OCI-M2 (cell line): ENCODE data around the gene ZBTB32.

Experiments
- DNase-seq: peaks from one replicate; lab custom pipeline; 2025; ENCODE audit not compliant: unreplicated experiment; lab: John Stamatoyannopoulos, UW

Gene ZBTB32

DNA sequence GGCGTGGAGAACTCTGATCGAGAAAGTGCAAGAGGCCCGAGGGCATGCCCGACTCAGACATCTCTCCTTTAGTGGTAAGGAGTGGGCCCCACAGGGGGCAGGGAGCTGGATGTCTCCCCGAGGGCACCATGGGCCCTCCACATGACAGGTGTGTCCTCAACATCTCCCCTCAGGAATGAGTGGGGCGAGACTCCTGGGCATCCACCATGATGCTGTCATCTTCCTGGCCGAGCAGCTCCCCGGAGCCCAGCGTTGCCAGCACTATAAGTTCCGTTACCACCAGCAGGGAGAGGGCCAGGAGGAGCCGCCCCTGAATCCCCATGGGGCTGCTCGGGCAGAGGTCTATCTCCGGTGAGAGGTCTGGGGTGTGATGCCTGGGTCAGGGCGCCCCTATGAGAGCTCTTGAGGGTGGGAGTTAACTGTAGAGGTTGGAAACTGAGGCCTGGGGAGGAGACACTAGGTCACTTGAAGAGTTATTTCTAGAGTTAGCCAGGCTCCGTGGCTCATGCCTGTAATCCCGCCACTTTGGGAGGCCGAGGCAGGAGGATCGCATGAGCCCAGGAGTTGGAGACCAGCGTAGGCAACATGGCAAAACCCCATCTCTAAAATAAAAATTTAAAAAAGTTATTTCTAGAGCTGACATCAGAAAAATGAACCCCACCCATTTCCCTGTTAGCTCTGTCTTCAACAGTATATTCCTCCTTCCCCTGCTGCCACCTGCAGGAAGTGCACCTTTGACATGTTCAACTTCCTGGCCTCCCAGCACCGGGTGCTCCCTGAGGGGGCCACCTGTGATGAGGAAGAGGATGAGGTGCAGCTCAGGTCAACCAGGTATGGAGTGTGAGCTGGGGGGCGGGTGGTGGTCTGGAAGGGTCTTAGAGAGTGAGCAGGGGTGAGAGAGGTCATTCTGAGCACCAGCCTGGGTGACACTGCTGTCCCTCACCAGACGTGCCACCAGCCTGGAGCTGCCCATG, 32.8 kb downstream of the ZBTB32 start:
- no peak for DNase-seq

DNA sequence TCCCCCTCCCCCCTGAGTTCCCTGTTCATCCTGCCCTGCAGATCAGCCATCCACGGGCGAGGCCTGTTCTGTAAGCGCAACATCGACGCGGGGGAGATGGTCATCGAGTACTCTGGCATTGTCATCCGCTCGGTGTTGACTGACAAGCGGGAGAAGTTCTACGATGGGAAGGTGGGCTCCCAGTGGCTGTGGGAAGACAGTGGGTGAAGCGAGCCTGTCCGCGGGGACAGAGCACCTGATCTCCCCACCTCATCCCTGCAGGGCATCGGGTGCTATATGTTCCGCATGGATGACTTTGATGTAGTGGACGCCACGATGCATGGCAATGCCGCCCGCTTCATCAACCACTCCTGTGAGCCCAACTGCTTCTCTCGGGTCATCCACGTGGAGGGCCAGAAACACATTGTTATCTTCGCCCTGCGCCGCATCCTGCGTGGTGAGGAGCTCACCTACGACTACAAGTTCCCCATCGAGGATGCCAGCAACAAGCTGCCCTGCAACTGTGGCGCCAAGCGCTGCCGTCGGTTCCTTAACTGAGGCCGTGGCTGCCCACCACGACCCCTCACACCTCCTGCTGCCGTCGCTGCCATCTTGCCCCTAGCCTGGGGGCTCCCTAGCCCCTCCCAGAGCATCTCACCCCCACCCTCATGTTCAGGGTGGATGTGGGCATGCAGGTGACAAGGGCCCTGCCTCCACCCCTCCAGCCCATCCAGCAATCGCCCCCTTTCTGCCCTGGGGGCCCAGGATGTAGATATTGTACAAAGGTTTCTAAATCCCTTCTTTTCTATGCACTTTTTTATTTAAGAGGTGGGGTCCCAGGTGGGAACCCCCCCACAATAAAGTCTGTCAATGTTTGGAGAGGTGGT, 33.9 kb downstream of the ZBTB32 start:
- no peak for DNase-seq

DNA sequence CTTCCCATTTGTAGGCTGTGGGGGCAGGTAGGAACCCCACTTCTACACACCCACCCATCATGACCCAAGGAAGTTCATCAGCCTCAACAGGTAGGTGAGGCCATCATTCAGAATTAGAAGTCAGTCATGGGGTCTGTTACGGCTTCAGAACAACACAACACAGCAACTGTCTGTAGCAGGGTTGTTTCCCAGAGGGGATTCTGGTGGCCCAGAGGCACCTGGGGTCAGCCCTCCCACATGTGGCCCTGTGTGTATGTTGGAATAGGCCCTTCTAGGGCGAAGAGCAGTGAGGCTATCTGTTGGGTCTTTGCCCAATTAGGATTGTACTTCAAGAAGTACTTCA, 34.5 kb downstream of the ZBTB32 start:
- no peak for DNase-seq

DNA sequence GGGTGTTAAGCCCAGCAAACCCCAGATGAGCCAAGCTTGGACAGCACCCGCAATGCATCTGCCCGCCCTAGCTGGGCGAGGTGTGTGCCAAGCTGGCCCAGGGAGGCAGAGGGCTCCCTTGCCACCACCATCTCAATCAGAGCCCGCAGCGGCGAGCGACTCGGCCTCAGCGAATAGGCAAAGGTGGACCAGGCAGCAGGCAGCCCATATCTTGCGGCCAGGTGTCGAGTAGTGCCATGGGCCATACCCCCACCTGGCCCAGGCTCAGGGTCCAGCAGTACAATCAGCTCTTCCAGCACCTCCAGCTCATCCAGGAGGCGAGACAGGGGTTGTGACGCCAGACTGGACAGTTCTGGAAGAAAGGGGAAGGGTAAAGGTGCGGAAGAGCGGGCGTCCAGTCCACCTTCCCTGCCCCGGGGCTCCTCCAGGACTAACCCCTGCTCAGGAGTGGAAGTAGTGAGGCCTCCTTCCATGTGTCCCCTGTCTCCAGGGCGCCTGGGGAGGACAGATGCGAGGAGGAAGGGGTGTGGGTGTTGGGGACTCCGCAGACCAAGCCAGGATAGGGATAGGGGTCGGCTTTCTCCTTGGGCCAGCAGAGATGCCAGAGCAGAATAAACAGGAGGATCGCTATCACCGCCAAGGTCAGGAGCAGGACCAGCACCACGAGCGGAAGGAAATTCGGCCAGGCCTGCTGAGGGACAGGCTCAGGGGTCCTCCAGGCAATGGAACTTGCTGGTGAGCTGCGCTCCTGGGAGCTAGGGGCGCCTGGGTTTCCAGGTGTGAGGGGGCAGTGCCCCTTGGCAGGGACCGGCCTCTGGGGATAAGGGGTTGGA, 35.1 kb downstream of the ZBTB32 start:
- no peak for DNase-seq

DNA sequence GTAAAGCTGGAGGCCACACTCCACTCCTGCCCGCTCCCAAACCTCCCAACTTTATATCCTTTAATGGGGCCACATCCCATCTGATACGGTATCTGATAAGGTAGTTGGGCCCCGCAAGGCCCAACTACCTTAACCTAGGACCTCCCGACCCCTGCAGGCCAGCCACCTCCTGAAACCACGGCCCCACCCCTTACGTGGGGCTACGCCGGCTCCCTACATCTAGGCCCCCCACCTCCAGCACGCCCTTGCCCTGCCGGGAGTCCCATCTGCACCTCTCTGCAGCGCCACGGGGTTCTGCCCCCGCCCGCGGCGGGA, 35.7 kb downstream of the ZBTB32 start:
- DNase-seq: no peak

DNA sequence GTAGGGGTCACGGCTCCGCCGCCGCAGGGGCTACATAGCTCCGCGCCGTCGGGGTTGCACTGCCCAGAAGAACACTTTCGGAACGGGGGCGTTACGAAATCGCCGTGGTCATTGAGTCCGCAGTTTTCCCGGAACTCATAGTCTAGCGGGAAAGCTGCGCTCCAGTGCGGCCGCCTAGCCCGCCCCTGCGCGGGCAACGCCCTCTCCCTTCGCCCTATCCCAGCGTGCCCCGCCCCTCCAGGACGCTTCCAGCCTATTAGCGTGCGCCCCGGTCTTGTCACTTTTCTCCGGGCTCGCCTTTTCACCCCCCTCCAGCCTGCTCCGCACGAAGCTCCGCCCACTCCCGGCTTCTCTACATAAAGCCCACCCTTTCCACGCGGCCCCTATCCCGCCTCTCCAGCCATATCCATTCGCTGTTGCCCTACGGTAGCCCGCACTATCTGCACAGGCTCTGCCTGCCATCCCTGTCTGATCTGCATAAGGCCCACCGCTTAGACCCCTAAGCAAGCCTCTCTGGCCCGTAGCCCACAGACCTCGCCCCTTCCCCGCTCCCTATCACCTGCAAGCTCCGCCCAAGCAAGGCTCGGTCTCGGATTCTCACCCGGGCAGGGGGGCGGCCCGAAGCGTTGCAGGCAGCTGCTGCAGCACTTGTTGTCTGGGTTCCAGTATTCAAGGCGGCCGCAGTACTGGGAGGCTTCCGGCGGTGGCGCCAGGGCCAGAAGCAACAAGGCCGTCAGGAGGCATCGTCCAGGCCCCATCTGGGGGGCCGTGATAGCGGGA, 36.3 kb downstream of the ZBTB32 start:
- peak; percentile 99 for DNase-seq

DNA sequence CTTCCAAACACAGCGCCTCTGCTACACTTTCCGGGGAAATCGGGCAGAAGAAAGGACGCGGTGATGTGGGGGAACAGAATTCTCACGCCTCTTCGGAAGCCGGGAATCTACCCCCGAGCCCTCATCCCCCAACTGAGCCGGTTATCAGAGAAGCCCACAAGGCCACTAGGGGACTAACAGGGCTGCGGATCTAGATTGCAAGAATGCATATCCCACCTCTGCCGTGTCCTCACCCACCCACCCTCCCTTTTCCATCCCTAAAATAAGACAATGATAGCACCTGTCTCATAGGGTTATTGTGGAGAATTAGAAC, 36.8 kb downstream of the ZBTB32 start:
- no peak for DNase-seq

DNA sequence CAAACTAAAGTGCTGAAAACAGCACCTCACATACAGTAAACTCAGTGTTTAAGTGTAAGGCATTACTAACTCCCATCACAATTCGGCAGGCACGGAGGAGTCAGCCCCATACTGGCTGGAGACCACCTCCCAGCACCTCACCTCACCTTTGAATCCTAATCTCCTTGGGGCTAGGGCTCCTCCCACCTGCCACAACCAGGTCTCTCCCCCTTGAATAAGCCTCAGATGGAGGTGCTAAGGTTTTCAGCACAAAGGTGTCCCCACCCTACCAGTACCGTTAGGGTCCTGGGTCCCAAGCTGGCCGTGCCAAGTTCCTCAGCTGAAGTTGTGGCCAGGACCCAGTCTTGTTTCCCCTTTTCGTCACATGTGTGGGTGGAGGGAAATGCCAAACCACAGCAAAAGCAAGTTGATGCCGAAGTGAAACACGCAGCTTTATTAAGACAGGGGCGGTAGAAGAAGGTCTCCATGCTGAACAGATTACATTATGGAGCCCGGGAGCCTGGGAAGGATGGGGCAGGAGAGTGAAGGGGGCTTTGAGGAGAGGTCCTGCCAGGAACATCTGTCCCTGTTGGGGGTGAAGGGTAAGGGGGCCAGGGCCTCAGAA, 37.9 kb downstream of the ZBTB32 start, which contains the start of gene IGFLR1:
Gene IGFLR1 (minus strand): TSS at position 332 of the 604 bp plus-strand sequence. CDS start 1,272 bp downstream, outside the sequence.
- no peak for DNase-seq

DNA sequence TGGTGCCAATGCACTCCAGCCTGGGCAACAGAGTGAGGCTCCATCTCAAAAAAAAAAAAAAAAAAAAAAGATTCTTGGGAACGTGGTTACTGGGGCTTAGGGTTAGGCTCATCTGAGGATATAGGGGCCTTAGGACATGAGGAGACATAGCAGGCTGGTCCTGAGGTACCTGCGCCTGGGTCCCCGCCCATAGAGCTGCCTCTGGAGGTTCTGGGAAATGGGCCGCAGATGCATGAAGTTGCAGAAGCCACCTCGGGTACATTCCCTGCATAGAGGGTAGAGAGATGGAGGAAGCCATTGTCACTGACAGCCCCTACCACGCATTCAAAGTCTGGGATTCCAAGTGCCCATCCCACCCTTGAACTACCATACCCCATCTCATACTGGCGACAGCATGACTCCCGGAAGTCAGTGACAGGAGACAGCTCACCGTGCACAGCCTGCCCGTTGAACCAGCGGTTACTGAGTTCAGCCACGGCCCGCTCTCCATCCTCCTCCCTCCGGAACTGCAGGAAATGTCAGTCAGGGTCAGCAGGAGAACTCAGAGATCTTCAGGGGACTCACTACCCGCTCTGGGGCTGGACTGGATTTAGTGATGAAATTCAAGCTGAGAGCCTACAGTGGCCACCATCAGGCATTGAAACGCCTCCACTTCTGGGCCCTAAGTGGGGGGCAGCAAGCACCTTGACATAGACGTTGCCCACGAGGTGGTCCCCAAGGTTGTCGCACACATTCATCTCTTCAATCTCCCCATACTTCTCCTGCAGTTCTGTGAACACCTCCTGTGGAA, 39.5 kb downstream of the ZBTB32 start:
- no peak for DNase-seq

DNA sequence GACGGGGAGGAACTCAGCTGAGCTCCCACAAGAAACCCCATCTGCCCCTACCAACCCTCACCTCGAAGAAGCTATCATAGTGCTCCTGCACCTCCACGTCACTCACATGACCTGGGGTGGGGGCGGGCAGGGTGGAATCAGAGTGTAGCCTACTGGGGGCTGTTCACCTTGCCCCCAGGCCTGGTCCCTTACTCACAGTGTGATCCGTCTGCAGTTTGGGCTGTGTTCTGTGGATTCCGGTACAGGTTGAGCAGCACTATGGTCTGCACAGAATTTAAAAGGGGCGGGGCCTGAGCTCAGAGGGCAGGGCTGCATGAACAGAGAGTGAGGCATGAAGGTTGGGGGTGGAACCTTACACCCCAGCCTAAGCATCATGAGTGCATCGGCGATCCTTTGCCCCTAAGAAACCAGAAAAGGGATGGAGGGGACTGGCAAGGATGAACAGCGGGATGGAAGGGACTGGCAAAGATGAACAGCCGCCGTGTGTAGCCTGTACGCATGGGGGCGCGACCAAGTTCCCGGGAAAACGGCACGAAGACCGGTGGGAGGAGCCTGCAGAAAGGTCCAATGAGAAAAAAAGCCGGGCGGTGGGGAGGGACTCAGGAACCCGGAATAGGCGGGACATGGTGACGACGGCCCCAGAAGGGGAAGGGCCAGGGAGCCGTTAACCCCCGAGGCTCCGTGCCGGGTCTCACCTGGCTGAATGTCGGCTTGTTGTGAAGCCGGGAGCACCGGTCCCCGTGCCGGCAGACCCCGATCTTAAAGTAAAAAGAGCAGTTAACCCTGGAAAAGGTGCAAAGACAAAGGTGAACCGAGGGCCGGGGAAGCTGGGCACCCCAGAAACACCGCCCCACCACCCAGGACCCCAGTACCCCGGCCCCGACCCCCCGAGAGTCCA, 40.3 kb downstream of the ZBTB32 start:
- peak; percentile 98 for DNase-seq

DNA sequence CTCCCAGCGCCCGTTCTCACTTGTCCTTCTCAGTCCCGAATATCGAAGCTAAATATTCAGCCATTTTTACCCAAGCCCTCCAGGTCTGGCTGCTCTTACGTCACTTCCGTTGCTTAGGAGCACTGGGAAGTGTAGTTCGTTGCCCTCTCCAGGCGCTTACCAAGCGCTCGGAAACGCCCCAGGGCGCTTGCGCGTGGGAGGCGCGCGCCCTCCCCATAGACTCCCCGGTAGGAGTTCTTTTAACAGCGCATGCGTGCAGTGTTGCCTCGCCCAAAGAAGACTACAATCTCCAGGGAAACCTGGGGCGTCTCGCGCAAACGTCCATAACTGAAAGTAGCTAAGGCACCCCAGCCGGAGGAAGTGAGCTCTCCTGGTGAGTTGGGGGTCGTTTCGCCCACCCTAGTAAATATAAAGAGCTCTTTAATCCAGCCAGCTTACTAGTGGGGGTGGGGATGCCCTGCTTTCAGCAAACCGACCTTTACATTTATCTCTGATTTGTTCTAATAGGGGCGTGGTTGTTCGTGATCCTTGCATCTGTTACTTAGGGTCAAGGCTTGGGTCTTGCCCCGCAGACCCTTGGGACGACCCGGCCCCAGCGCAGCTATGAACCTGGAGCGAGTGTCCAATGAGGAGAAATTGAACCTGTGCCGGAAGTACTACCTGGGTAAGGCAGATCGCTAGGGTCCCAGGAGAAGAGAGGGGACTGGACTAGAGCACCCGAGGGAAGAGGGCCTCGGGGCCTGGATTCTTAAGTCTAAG, 41.1 kb downstream of the ZBTB32 start, which contains the start of the genes PSENEN and U2AF1L4:
Gene PSENEN (plus strand): TSS at position 324 of the 759 bp plus-strand sequence. CDS start 280 bp downstream, at position 604.
Gene U2AF1L4 (minus strand): TSS at position 91 of the 759 bp plus-strand sequence. CDS start 27 bp downstream, at position 64.
- DNase-seq: peak; percentile 100

DNA sequence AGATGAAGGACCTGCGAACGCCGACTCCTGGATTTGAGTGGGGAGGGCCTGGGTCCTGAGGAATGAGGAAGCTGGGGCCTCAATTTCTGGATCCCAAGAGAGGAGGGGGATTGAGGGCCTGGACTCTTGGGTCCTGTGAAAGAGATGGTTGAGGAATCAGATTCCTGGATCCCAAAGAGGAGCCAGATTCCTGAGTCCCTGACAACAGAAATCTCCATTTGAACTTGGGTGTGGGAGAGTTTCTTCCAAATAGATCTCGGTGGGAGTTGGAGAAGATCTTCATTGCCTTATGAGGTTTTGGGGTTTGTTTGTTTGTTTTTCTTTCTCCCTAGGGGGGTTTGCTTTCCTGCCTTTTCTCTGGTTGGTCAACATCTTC, 41.7 kb downstream of the ZBTB32 start:
- DNase-seq: no peak

DNA sequence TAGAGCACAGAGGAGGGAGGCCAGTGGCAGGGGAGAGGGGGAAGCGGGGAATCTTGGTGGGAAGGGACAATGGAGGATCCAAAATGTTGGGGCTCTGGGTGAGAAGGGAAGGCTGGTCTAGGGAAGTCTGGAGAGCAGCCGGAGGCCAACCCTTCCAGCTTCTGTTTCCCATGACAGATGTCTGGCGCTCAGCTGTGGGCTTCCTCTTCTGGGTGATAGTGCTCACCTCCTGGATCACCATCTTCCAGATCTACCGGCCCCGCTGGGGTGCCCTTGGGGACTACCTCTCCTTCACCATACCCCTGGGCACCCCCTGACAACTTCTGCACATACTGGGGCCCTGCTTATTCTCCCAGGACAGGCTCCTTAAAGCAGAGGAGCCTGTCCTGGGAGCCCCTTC, 42.2 kb downstream of the ZBTB32 start:
- DNase-seq: no peak

DNA sequence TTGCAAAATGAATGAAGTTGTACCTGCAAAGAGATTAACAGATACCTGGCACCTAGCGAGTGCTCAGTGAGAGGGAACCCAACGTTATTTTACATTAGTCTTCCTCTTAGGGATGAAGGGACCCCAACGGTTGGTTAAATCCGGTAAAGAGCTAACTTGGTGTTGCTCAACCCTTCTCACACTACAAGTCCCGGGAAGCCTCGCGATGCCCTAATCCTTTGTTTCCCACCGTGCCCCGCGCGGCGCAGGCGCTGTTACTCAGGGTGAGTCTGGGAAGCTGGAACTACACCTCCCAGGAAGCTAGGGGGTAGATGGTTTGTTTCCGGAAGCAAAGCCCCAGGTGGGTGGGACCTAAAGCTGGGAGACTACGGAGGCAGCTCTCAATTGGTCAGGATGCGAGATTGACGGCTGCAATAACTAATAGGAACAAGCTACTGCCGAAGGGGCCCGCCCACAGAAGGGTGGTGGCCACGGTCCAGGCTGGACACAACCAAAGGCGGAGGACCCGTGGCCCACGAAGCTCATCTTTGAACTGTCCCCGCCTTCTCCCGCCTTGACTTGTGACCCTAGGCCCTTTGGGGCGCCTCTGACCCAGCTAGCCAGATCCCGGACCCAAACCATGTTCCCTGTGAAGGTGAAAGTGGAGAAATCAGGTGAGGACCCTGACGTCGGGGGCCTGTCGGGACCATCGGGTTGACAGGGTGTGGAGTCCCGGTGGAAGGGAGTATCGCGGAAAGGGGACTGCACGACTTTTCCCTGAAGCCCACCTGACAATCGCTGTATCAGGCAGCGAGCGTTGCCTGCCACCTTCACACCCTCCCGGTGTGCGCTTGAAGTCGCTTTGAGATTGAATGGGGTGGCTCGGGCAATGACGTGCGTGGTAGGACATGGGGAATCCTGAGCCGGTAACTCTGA, 44.0 kb downstream of the ZBTB32 start, which contains the start of gene LIN37:
Gene LIN37 (plus strand): TSS at position 471 of the 915 bp plus-strand sequence. CDS start 149 bp downstream, at position 620.
- DNase-seq: peak; percentile 100

DNA sequence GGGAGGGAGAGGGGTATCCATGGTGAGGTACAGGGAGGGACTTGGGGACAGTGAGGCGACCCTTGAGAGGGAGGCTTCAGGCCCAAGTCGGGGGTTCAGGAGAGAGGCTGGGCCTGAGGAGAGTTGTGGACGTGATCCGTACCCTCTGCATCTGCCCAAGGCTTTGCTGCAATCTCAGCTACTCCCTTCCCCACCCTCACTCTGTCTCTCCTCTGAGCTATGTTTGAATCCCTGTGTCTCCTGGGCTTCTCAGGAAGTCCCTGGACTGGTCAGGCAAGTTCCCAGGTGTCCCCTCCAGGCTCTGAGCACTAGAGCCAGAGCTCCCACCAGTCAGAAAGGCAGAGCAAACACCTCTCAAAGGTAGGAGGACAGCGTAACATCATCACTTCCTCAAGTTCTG, 45.8 kb downstream of the ZBTB32 start:
- DNase-seq: no peak
